A549 (cell line): ENCODE measurements around the gene NID2.

Experiments
- CTCF ChIP-seq: fragments of >200 bp; sonication (Bioruptor Twin); formaldehyde crosslinking; IDR thresholded peaks from 3 replicates; pipeline ENCODE4 v1.5.1; 2016
- KDM1A ChIP-seq: fragments of 200-600 bp; sonication (generic); IDR thresholded peaks from 2 replicates; pipeline ENCODE4 v1.6.1; 2016; ENCODE audit warnings: low read depth, mild to moderate bottlenecking
- PBX3 ChIP-seq: IDR thresholded peaks from 2 replicates; pipeline ENCODE4 v1.6.1; 2012
- POLR2A ChIP-seq: IDR thresholded peaks from 2 replicates; pipeline ENCODE4 v1.6.1; 2012; ENCODE audit warnings: mild to moderate bottlenecking, low read length

GRCh38 chr14:52076334-52076733 lies 7.5 kb upstream of the NID2 start:
- TF ChIP-seq CTCF, result no peak
- TF ChIP-seq PBX3, result no peak
- no peak for TF ChIP-seq POLR2A
- TF ChIP-seq KDM1A, result no peak
